H9 (cell line): ENCODE data around the gene OR8B2. TPM values are rescaled to one million over a fixed set of nuclear protein-coding genes. Genes with fewer than 3 reads are reported as not detected.

ENCODE experiments used
- DNase-seq: peaks from one replicate; pipeline ENCODE4 v3.0.0-alpha.2; 2017
- H2AFZ ChIP-seq: one replicate; pipeline ENCODE4 v1.6.1; 2013; ENCODE audit warnings: mild to moderate bottlenecking, low read length, control low read depth, moderate library complexity
- H2AK5ac ChIP-seq: 2 replicates; pipeline ENCODE4 v1.6.1; 2013; ENCODE audit warnings: low read length, control low read depth, mixed read lengths; ENCODE audit not compliant: insufficient read length
- H2BK120ac ChIP-seq: one replicate; pipeline ENCODE4 v1.6.1; 2013; ENCODE audit warnings: low read depth, mild to moderate bottlenecking, low read length, control low read depth, inconsistent platforms; ENCODE audit not compliant: poor library complexity, severe bottlenecking
- H2BK12ac ChIP-seq: 2 replicates; pipeline ENCODE4 v1.6.1; 2013; ENCODE audit warnings: low read length, control low read depth, mixed read lengths, low read depth; ENCODE audit not compliant: insufficient read length
- H2BK15ac ChIP-seq: 2 replicates; pipeline ENCODE4 v1.6.1; 2013; ENCODE audit warnings: low read depth, low read length, control low read depth
- H2BK20ac ChIP-seq: one replicate; pipeline ENCODE4 v1.6.1; 2013; ENCODE audit warnings: low read depth, mild to moderate bottlenecking, low read length, control low read depth, inconsistent platforms; ENCODE audit not compliant: poor library complexity, severe bottlenecking
- H2BK5ac ChIP-seq: 2 replicates; pipeline ENCODE4 v1.6.1; 2013; ENCODE audit warnings: low read length, control low read depth, mixed read lengths; ENCODE audit not compliant: insufficient read length
- H3K14ac ChIP-seq: 2 replicates; pipeline ENCODE4 v1.6.1; 2013; ENCODE audit warnings: low read length, control low read depth; ENCODE audit not compliant: insufficient read depth
- H3K18ac ChIP-seq: 2 replicates; pipeline ENCODE4 v1.6.1; 2013; ENCODE audit warnings: low read depth, mild to moderate bottlenecking, mixed read lengths, low read length, control low read depth; ENCODE audit not compliant: insufficient read length
- H3K23ac ChIP-seq: 2 replicates; pipeline ENCODE4 v1.6.1; 2013; ENCODE audit warnings: low read length, control low read depth, mixed read lengths, low read depth; ENCODE audit not compliant: insufficient read length
- H3K23me2 ChIP-seq: 2 replicates; pipeline ENCODE4 v1.6.1; 2013; ENCODE audit warnings: low read depth, mild to moderate bottlenecking, mixed read lengths, low read length, control low read depth; ENCODE audit not compliant: insufficient read length, poor library complexity, severe bottlenecking
- H3K27ac ChIP-seq: 2 replicates; pipeline ENCODE4 v1.5.1; 2013; ENCODE audit warnings: low read length, control low read depth, mixed read lengths, low read depth; ENCODE audit not compliant: insufficient read length
- H3K27me3 ChIP-seq: 2 replicates; pipeline ENCODE4 v1.6.1; 2013; ENCODE audit warnings: low read length, control low read depth, inconsistent platforms; ENCODE audit not compliant: insufficient read depth
- H3K4ac ChIP-seq: 2 replicates; pipeline ENCODE4 v1.6.1; 2013; ENCODE audit warnings: low read depth, mild to moderate bottlenecking, control low read depth, inconsistent platforms, low read length, moderate library complexity
- H3K4me1 ChIP-seq: 2 replicates; pipeline ENCODE4 v1.6.1; 2013; ENCODE audit warnings: low read length, control low read depth, inconsistent platforms; ENCODE audit not compliant: insufficient read depth
- H3K4me2 ChIP-seq: 2 replicates; pipeline ENCODE4 v1.6.1; 2013; ENCODE audit warnings: low read length, control low read depth, mixed read lengths; ENCODE audit not compliant: insufficient read length, insufficient read depth
- H3K56ac ChIP-seq: 2 replicates; pipeline ENCODE4 v1.6.1; 2013; ENCODE audit warnings: low read depth, mild to moderate bottlenecking, mixed read lengths, low read length, control low read depth; ENCODE audit not compliant: insufficient read length
- H3K79me1 ChIP-seq: 2 replicates; pipeline ENCODE4 v1.6.1; 2013; ENCODE audit warnings: low read depth, mild to moderate bottlenecking, moderate library complexity, low read length, control low read depth, inconsistent platforms; ENCODE audit not compliant: insufficient read depth, poor library complexity, severe bottlenecking
- H3K79me2 ChIP-seq: 2 replicates; pipeline ENCODE4 v1.6.1; 2013; ENCODE audit warnings: low read length, control low read depth, inconsistent platforms; ENCODE audit not compliant: insufficient read depth
- H3K9ac ChIP-seq: 2 replicates; pipeline ENCODE4 v1.6.1; 2013; ENCODE audit warnings: low read length, control low read depth, mixed read lengths; ENCODE audit not compliant: insufficient read length; ENCODE audit errors: extremely low read depth
- H3K9me3 ChIP-seq: one replicate; pipeline ENCODE4 v1.6.1; 2013; ENCODE audit warnings: low read depth, low read length, inconsistent platforms; ENCODE audit not compliant: control insufficient read depth
- H3T11ph ChIP-seq: one replicate; pipeline ENCODE4 v1.6.1; 2013; ENCODE audit warnings: mild to moderate bottlenecking, low read length, control low read depth, inconsistent platforms
- H4K20me1 ChIP-seq: one replicate; pipeline ENCODE4 v1.6.1; 2013; ENCODE audit not compliant: control insufficient read depth, insufficient read length, insufficient read depth
- H4K5ac ChIP-seq: 2 replicates; pipeline ENCODE4 v1.6.1; 2013; ENCODE audit warnings: low read depth, mild to moderate bottlenecking, mixed read lengths, low read length, control low read depth; ENCODE audit not compliant: insufficient read length
- H4K8ac ChIP-seq: replicated peaks from 2 replicates; pipeline ENCODE4 v1.6.1; 2013; ENCODE audit warnings: low read length, control low read depth, mixed read lengths, low read depth; ENCODE audit not compliant: insufficient read length
- H4K91ac ChIP-seq: 2 replicates; pipeline ENCODE4 v1.6.1; 2013; ENCODE audit warnings: low read depth, mild to moderate bottlenecking, moderate library complexity, mixed read lengths, low read length, control low read depth; ENCODE audit not compliant: insufficient read length
- H3K27ac Mint-ChIP-seq, 3 experiments: 2 replicates in 2 of 3; 3 replicates in 1 of 3; pipeline ENCODE4 v1.8.0; 2020 to 2021; ENCODE audit warnings: mixed read lengths in 3 of 3, mild to moderate bottlenecking in 1 of 3, moderate library complexity in 1 of 3
- H3K27me3 Mint-ChIP-seq: 2 replicates; pipeline ENCODE4 v1.8.0; 2021; ENCODE audit warnings: low read depth, mild to moderate bottlenecking, moderate library complexity, mixed read lengths
- H3K36me3 Mint-ChIP-seq, 3 experiments: 2 replicates in 2 of 3; 3 replicates in 1 of 3; pipeline ENCODE4 v1.8.0; 2020 to 2021; ENCODE audit warnings: low read depth in 3 of 3, mixed read lengths in 3 of 3; ENCODE audit not compliant: insufficient read depth in 1 of 3
- H3K4me1 Mint-ChIP-seq, 2 experiments: 2 replicates each; pipeline ENCODE4 v1.8.0; 2020; ENCODE audit warnings: mixed read lengths in 2 of 2
- H3K4me3 Mint-ChIP-seq, 2 experiments: 2 replicates in 1 of 2; 3 replicates in 1 of 2; pipeline ENCODE4 v1.8.0; 2020 to 2021; ENCODE audit warnings: mild to moderate bottlenecking in 2 of 2, mixed read lengths in 2 of 2, moderate library complexity in 1 of 2
- H3K9me3 Mint-ChIP-seq, 2 experiments: 2 replicates in 1 of 2; 3 replicates in 1 of 2; pipeline ENCODE4 v1.8.0; 2020; ENCODE audit warnings: mild to moderate bottlenecking in 2 of 2, mixed read lengths in 2 of 2, moderate library complexity in 1 of 2
- CTCF ChIP-seq: fragments of 200-600 bp; sonication (generic); conservative IDR thresholded peaks from 3 replicates; pipeline ENCODE4 v1.8.0; 2021; ENCODE audit warnings: antibody characterized with exemption, mild to moderate bottlenecking
- WGBS: extraction: QIAGEN DNeasy Blood & Tissue Kit; methylation state at CpG from one replicate; pipeline ENCODE4 v1.1.7; 2013; ENCODE audit warnings: missing lambda C conversion rate, low lambda C conversion rate, mixed read lengths; ENCODE audit not compliant: insufficient read length; ENCODE audit errors: extremely low coverage; 5-methylcytosine and 5-hydroxymethylcytosine counted together
- total RNA-seq: library from RNA; stranded (reverse); gene quantifications from 2 replicates; pipeline ENCODE4 v1.2.1, GENCODE V29; 2021

Gene OR8B2
- total RNA-seq, 1 experiment from 2014 or later: not detected

DNA sequence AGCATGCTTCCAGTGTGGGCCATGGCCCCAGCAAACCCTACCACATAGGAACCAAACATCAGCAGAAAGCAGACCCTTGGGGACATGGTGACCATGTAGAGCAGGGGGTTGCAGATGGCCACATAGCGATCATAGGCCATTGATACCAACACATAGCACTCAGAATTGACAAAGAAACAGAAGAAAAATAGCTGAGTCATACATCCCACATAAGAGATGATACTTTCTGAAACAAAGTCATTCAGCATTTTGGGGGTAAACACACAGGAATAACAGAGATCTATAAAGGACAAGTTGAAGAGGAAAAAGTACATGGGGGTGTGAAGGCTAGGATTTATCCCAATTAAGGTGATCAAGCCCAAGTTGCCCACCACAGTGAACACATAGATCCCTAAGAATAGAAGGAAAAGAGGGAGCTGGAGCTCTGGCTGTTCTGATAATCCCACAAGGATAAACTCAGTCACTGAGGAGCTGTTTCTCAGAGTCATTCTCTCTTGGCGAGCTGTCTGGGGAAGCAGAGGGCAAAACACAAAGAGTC, 40.2 kb upstream of the OR8B2 start, which contains the start of gene OR8B4:
Gene OR8B4, minus strand, starts transcription at position 488 of the 538 bp plus-strand sequence. Its CDS starts 0 bp downstream, at position 488.
- no peak within 1 kb of the TSS for H3K56ac ChIP-seq
- H4K20me1 ChIP-seq: no peaks in the 10 kb centered on the region
- no peak within 1 kb of the TSS for H2BK12ac ChIP-seq
- TF ChIP-seq CTCF: no peak
- no peaks in the 10 kb centered on the region; a peak in 1 of 4 replicates for H3K4me1 Mint-ChIP-seq
- H2BK20ac ChIP-seq: no peak within 1 kb of the TSS
- no peak within 1 kb of the TSS for H3K4me3 Mint-ChIP-seq
- no peak within 1 kb of the TSS for H3K4ac ChIP-seq
- H3K9ac ChIP-seq: no peak within 1 kb of the TSS
- no peaks in the 10 kb centered on the region for H3K27me3 ChIP-seq
- no peak within 1 kb of the TSS for H2BK15ac ChIP-seq
- WGBS: no CpG with 5 or more reads among the region's 2 CpGs
- H2BK5ac ChIP-seq: no peak within 1 kb of the TSS
- H3K36me3 Mint-ChIP-seq: peaks cover 0 to 5% (median 0%) of the 10 kb centered on the region in 3 experiments; a peak in 2 of 7 replicates
- H3T11ph ChIP-seq: no peak within 1 kb of the TSS
- H3K18ac ChIP-seq: no peak within 1 kb of the TSS
- H2BK120ac ChIP-seq: no peak within 1 kb of the TSS
- no peak within 1 kb of the TSS for H3K23ac ChIP-seq
- no peaks in the 10 kb centered on the region for H3K79me2 ChIP-seq
- DNase-seq: no peak
- H4K5ac ChIP-seq: no peak within 1 kb of the TSS
- no peak within 1 kb of the TSS for H2AK5ac ChIP-seq
- peak within 1 kb of the TSS in 1 of 3 experiments; percentile 26; a peak in 3 of 7 replicates for H3K27ac Mint-ChIP-seq
- H3K4me2 ChIP-seq: no peak within 1 kb of the TSS
- H3K14ac ChIP-seq: no peak within 1 kb of the TSS
- no peak within 1 kb of the TSS for H2AFZ ChIP-seq
- H3K9me3 ChIP-seq: no peaks in the 10 kb centered on the region
- no peaks in the 10 kb centered on the region; the same call in 1 of the 2 replicates for H3K27me3 Mint-ChIP-seq
- H3K23me2 ChIP-seq: no peaks in the 10 kb centered on the region
- H3K27ac ChIP-seq: no peak within 1 kb of the TSS
- no peak within 1 kb of the TSS for H4K8ac ChIP-seq
- H3K4me1 ChIP-seq: no peaks in the 10 kb centered on the region
- H3K79me1 ChIP-seq: no peaks in the 10 kb centered on the region
- peaks cover 4 to 7% of the 10 kb centered on the region in 2 experiments; a peak in 4 of 5 replicates for H3K9me3 Mint-ChIP-seq
- H4K91ac ChIP-seq: no peak within 1 kb of the TSS
